Endothelial cell of umbilical vein (primary cell): ENCODE results near the gene SCN10A. TPM values are rescaled to one million over a fixed set of nuclear protein-coding genes. Genes with fewer than 3 reads are reported as not detected.

Experiments
- BruUV-seq: library from RNA; stranded (reverse); fragments of 400-500 nt; replicated peaks from 2 replicates; lab custom pipeline; 2021; lab: Mats Ljungman, UMichigan
- CTCF ChIA-PET: fragments of 300-600, 350-600 bp; sonication (Branson Sonifier 250); formaldehyde crosslinking; loops from one replicate; lab custom pipeline; 2021; ENCODE audit warnings: antibody characterized with exemption, inconsistent platforms; lab: Charles Lee
- POLR2A ChIA-PET: fragments of 300-600, 350-600 bp; sonication (Branson Sonifier 250); formaldehyde crosslinking; loops from one replicate; lab custom pipeline; 2021; ENCODE audit warnings: antibody characterized with exemption, inconsistent platforms; lab: Charles Lee
- DNase-seq: peaks from one replicate; pipeline ENCODE4 v3.0.0-alpha.2; 2011; ENCODE audit warnings: low read depth, low spot score
- FAIRE-seq: peaks from 2 replicates; lab custom pipeline; 2011; peaks lifted over from hg19 to GRCh38; lab: Jason Lieb, UNC
- H2AFZ ChIP-seq: 2 replicates; pipeline ENCODE4 v1.6.0; 2012; ENCODE audit warnings: low read depth, low read length, control low read depth, inconsistent platforms
- H3K27ac ChIP-seq: 2 replicates; pipeline ENCODE4 v1.5.1; 2011; ENCODE audit warnings: low read depth, mild to moderate bottlenecking, control low read depth, low read length, moderate library complexity; ENCODE audit not compliant: insufficient read depth
- H3K27me3 ChIP-seq, 2 experiments: 2 replicates each; pipeline versions ENCODE4 v1.6.0 to v1.6.1; 2011; ENCODE audit warnings: low read length in 2 of 2, mixed read lengths in 1 of 2; ENCODE audit not compliant: control insufficient read depth in 2 of 2, insufficient read depth in 2 of 2
- H3K36me3 ChIP-seq, 2 experiments: 2 replicates in 1 of 2; 3 replicates in 1 of 2; pipeline ENCODE4 v1.5.1; 2011; ENCODE audit warnings: low read length in 2 of 2, mild to moderate bottlenecking in 1 of 2, moderate library complexity in 1 of 2; ENCODE audit not compliant: control insufficient read depth in 2 of 2, insufficient read depth in 2 of 2; ENCODE audit errors: extremely low read depth in 1 of 2
- H3K4me1 ChIP-seq: 3 replicates; pipeline ENCODE4 v1.5.1; 2011; ENCODE audit warnings: mild to moderate bottlenecking, low read length; ENCODE audit not compliant: control insufficient read depth, insufficient read depth; ENCODE audit errors: extremely low read depth
- H3K4me2 ChIP-seq: 2 replicates; pipeline ENCODE4 v1.6.1; 2011; ENCODE audit warnings: low read length, control low read depth, mixed read lengths; ENCODE audit not compliant: insufficient read depth
- H3K4me3 ChIP-seq, 3 experiments: fragments of 200-600 bp in 1 of 3; sonication (generic), shearing (Covaris generic) in 1 of 3; replicated peaks in 1 of 3; 2 replicates each; pipeline ENCODE4 v1.5.1; 2011 to 2016; ENCODE audit warnings: control low read depth in 3 of 3, low read length in 3 of 3, mild to moderate bottlenecking in 2 of 3, inconsistent platforms in 1 of 3, low read depth in 1 of 3, moderate library complexity in 1 of 3; ENCODE audit not compliant: insufficient read depth in 1 of 3
- H3K79me2 ChIP-seq: 2 replicates; pipeline ENCODE4 v1.6.0; 2012; ENCODE audit warnings: low read length, inconsistent platforms; ENCODE audit not compliant: control insufficient read depth, insufficient read depth
- H3K9ac ChIP-seq: replicated peaks from 2 replicates; pipeline ENCODE3; 2011; ENCODE audit warnings: low read length, control low read depth; ENCODE audit not compliant: insufficient read depth; ENCODE audit errors: extremely low read depth
- H3K9me1 ChIP-seq: replicated peaks from 3 replicates; pipeline ENCODE4 v1.6.0; 2011; ENCODE audit warnings: mild to moderate bottlenecking, low read length; ENCODE audit not compliant: control insufficient read depth, insufficient read depth; ENCODE audit errors: extremely low read depth
- H3K9me3 ChIP-seq: replicated peaks from 2 replicates; pipeline ENCODE4 v1.5.1; 2012; ENCODE audit warnings: low read length, inconsistent platforms; ENCODE audit not compliant: control insufficient read depth, insufficient read depth
- H4K20me1 ChIP-seq: replicated peaks from 2 replicates; pipeline ENCODE3; 2011; ENCODE audit warnings: mild to moderate bottlenecking, low read length; ENCODE audit not compliant: control insufficient read depth, insufficient read depth; ENCODE audit errors: extremely low read depth
- EZH2 ChIP-seq: IDR thresholded peaks from 2 replicates; pipeline ENCODE4 v1.6.1; 2012; ENCODE audit warnings: borderline replicate concordance, low read depth, mild to moderate bottlenecking, moderate library complexity, low read length, inconsistent platforms; ENCODE audit not compliant: severe bottlenecking
- FOS ChIP-seq: IDR thresholded peaks from 2 replicates; pipeline ENCODE4 v1.6.1; 2011; ENCODE audit warnings: mild to moderate bottlenecking, low read length, moderate library complexity, borderline replicate concordance; ENCODE audit not compliant: insufficient read depth
- GATA2 ChIP-seq: IDR thresholded peaks from 2 replicates; pipeline ENCODE4 v1.7.0; 2011; ENCODE audit warnings: low read depth, mild to moderate bottlenecking, moderate library complexity, mixed read lengths, low read length; ENCODE audit not compliant: insufficient read length, insufficient read depth
- JUN ChIP-seq: IDR thresholded peaks from 2 replicates; pipeline ENCODE4 v1.6.1; 2011; ENCODE audit warnings: borderline replicate concordance, low read depth; ENCODE audit not compliant: insufficient read length, insufficient read depth
- MYC ChIP-seq: IDR thresholded peaks from one replicate; pipeline ENCODE4 v1.6.1; 2011; ENCODE audit warnings: mild to moderate bottlenecking, low read depth, low read length
- POLR2A ChIP-seq: IDR thresholded peaks from 2 replicates; pipeline ENCODE4 v1.6.1; 2012; ENCODE audit warnings: low read depth, mild to moderate bottlenecking, control low read depth, low read length
- POLR2AphosphoS5 ChIP-seq: IDR thresholded peaks from 2 replicates; pipeline ENCODE4 v1.6.1; 2012; ENCODE audit warnings: low read depth, mild to moderate bottlenecking, control low read depth, low read length, moderate library complexity; ENCODE audit not compliant: insufficient read depth
- dilution Hi-C: fragments of 300-500 bp; cut with MboI; formaldehyde crosslinking; loops from one replicate; pipeline ENCODE4 v1.15.0; 2019; ENCODE audit warnings: low sequenced_read_pairs; ENCODE audit not compliant: extremely low pct_ligation_motif_present
- intact Hi-C: fragments of 100-400 bp; cut with micrococcal nuclease; formaldehyde crosslinking; loops from one replicate; pipeline ENCODE4 v1.10.0; 2022
- polyA plus RNA-seq, 4 experiments: library from polyadenylated mRNA; depleted of rRNA in 3 of 4; stranded (reverse) in 3 of 4; unstranded in 1 of 4; fragments of >200 nt; gene quantifications; 2 replicates each; pipeline versions ENCODE4 v1.2.1 to v1.2.3, GENCODE V29; 2011 to 2012; ENCODE audit warnings: missing spikeins in 1 of 4
- total RNA-seq: library from RNA; stranded (reverse); gene quantifications from 2 replicates; pipeline ENCODE4 v1.2.3, GENCODE V29; 2021
- TF ChIP-seq, protein P1 (sequence below), 2 donors: IDR thresholded peaks; 1 replicate in 1 of 2; 2 replicates in 1 of 2; pipeline ENCODE4 v1.5.1; 2011; ENCODE audit warnings: low read length in 2 of 2, mild to moderate bottlenecking in 2 of 2, moderate library complexity in 2 of 2, control low read depth in 1 of 2, inconsistent platforms in 1 of 2, low read depth in 1 of 2; ENCODE audit not compliant: insufficient read depth in 1 of 2; ENCODE audit errors: extremely low read depth in 1 of 2
- TF ChIP-seq, protein P2 (sequence below): IDR thresholded peaks from 2 replicates; pipeline ENCODE4 v1.6.1; 2011; ENCODE audit not compliant: insufficient read depth, insufficient read length

The SCN10A gene
- total and polyA plus RNA-seq, 2 donors (not counting 3 experiments of a cell fraction or from before 2014, with no cell fraction given) = 0.07 TPM; not detected in 1

DNA sequence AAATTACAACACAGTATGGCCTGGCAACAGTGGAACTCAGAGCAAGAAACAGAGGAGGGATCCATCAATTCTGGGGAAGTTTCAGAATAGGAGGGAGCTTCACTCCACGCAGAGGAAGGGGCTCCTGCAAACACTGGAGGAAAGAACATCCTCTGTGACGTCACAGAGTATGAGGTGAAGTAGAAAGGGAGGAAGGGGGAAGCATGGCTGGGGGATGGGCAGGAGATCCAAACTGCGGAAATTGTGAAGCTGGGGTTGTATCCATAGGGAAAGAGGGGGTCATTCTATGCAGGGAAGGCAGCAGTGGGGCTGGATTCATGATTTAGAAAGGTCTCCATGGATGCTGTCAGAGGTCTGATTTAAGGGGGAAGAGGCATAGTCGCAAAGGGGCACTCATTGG, 8.3 kb upstream of the SCN10A start:
- no TSS peak for BruUV-seq
- Histone ChIP-seq H2AFZ (no peak overlapping the region), H3K4me3 (no peak overlapping the region), H4K20me1 (no peaks in the 10 kb centered on the region), H3K27ac (no peak overlapping the region), H3K4me1 (peaks cover 9% of the 10 kb centered on the region), H3K27me3 (peaks cover 2 to 5% of the 10 kb centered on the region in 2 experiments), H3K4me2 (no peak overlapping the region), H3K9ac (no peak overlapping the region), H3K9me3 (no peaks in the 10 kb centered on the region), H3K36me3 (no peaks in the 10 kb centered on the region), H3K9me1 (no peaks in the 10 kb centered on the region), H3K79me2 (no peaks in the 10 kb centered on the region)
- ChIA-PET CTCF (no interaction called here), POLR2A (no interaction called here)
- dilution Hi-C loops (no loop called here), intact Hi-C loops (no loop called here)
- no peak for DNase-seq
- no peak for FAIRE-seq
- TF ChIP-seq MYC (no peak), POLR2AphosphoS5 (no peak), POLR2A (no peak), GATA2 (no peak), EZH2 (no peak), JUN (no peak), FOS (no peak)
- TF ChIP-seq, protein P1, sequence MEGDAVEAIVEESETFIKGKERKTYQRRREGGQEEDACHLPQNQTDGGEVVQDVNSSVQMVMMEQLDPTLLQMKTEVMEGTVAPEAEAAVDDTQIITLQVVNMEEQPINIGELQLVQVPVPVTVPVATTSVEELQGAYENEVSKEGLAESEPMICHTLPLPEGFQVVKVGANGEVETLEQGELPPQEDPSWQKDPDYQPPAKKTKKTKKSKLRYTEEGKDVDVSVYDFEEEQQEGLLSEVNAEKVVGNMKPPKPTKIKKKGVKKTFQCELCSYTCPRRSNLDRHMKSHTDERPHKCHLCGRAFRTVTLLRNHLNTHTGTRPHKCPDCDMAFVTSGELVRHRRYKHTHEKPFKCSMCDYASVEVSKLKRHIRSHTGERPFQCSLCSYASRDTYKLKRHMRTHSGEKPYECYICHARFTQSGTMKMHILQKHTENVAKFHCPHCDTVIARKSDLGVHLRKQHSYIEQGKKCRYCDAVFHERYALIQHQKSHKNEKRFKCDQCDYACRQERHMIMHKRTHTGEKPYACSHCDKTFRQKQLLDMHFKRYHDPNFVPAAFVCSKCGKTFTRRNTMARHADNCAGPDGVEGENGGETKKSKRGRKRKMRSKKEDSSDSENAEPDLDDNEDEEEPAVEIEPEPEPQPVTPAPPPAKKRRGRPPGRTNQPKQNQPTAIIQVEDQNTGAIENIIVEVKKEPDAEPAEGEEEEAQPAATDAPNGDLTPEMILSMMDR (IDR thresholded peaks at IDR 0.05; ENCODE audit: extremely low read depth in 1 of 2, insufficient read depth in 1 of 2, low read depth in 1 of 2, low read length in 2 of 2) = no peak
- TF ChIP-seq, protein P2, sequence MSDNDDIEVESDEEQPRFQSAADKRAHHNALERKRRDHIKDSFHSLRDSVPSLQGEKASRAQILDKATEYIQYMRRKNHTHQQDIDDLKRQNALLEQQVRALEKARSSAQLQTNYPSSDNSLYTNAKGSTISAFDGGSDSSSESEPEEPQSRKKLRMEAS = no peak
